GM21576 (cell line): Measurements from ENCODE around the gene MMRN2.
"Not testable (repeated sequence)": the region's sequence is repeated elsewhere in the genome, so short reads cannot be mapped to it uniquely, and the experiment has no call there.

ENCODE experiments used
- ATAC-seq: cut with Tn5 transposase; IDR thresholded peaks from one replicate; pipeline ENCODE4 v1.9.1; 2021; ENCODE audit warnings: mild to moderate bottlenecking, moderate library complexity; ENCODE audit not compliant: unreplicated experiment

MMRN2 gene, protein sequence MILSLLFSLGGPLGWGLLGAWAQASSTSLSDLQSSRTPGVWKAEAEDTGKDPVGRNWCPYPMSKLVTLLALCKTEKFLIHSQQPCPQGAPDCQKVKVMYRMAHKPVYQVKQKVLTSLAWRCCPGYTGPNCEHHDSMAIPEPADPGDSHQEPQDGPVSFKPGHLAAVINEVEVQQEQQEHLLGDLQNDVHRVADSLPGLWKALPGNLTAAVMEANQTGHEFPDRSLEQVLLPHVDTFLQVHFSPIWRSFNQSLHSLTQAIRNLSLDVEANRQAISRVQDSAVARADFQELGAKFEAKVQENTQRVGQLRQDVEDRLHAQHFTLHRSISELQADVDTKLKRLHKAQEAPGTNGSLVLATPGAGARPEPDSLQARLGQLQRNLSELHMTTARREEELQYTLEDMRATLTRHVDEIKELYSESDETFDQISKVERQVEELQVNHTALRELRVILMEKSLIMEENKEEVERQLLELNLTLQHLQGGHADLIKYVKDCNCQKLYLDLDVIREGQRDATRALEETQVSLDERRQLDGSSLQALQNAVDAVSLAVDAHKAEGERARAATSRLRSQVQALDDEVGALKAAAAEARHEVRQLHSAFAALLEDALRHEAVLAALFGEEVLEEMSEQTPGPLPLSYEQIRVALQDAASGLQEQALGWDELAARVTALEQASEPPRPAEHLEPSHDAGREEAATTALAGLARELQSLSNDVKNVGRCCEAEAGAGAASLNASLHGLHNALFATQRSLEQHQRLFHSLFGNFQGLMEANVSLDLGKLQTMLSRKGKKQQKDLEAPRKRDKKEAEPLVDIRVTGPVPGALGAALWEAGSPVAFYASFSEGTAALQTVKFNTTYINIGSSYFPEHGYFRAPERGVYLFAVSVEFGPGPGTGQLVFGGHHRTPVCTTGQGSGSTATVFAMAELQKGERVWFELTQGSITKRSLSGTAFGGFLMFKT

DNA sequence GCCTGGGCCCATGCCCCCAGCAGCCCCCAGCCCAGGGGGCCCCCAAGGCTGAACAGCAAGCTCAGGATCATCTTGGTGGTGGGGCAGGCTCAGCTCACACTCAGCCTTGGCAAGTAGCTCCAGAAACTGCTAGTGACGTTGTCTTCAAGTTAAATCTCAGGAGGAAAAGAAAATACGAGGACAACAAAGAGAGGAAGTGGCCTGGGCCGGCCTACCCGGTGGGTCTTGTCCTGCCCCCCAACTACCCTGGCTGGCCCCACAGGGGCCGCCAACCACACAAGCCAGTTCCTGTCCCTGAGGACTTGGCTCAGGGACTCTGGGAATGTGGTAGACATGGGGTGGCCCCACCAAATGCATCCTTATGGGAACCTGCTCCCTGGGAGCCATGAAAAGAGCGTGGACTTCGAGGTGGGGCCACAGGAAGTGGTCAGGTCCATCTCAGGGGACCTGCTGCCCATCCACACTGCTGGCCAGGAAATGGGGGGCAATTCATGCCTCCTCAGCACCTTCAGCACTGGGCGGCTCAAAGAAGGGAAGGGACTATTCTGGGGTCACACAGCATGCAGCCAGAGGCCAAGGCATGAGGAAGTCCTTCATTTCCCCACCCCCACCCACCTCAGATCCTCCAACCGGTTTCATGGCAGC lies at the start of gene MMRN2:
TSS of gene MMRN2 (minus strand) at position 145 of the 645 bp plus-strand sequence. CDS start at position 71, 74 bp downstream.
- no peak for ATAC-seq

DNA sequence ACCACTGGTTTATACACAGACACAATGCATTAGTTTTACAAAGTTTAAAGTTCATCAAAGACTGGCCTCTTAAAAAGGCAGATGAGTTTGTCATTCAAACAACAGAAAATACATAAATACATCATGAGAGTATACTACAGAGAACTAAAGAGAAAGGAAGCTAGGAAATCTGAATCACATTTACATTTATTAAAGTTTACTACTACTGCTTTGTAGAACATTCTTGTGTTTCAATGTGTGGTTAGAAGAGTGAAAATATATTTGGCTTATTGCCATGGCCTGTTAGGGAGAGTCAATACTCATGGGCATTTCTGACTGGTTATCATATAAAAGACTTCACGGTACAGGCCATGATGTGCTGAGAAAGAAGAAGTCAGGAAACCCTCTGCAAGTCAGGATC lies 49.7 kb upstream of the MMRN2 start:
- ATAC-seq, result not testable (repeated sequence)

DNA sequence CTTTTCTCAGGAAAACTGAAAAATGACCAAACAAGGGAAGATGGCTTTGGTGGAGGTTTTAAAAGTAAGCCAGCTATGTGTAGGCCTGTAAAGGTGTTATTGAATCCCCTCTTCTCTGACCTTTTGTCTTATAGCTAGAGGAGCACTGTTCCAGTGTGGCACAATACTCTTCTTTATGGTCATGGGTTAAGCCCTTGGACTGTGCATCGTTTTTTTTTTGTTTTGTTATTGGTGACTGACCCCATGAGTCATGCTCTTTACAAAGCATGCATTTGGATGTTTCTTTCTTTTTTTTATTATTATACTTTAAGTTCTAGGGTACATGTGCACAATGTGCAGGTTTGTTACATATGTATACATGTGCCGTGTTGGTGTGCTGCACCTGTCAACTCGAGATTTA lies 43.1 kb upstream of the MMRN2 start:
- no peak for ATAC-seq

DNA sequence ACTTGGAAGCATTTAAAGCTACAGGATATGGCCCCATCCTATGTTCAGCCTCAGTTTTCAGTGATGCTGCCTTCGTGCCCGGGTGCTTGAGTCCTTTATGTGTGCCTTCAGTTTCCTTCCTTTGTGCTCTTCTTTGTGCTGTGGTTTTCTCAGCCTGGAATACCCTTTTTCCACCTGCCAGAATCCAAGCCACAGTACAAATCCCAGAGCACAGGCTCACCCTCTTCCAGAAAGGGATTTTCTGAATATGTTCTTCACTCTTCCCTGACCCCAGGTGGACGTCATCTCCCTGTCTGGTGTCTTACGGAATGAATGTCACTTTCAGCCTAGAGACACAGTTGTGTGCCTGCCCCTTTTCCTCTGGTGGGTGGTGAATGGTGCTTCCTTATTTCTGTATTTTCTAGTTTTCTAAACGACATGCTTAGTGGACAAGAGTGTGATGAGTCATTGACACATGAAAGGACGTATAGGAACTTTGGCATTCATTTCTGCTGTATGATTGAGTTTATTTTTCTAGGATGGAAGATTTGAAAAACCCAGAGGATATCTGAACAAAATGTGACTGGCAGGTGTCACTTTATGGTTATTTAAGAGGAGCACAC lies 42.5 kb upstream of the MMRN2 start:
- ATAC-seq, result not testable (repeated sequence)

DNA sequence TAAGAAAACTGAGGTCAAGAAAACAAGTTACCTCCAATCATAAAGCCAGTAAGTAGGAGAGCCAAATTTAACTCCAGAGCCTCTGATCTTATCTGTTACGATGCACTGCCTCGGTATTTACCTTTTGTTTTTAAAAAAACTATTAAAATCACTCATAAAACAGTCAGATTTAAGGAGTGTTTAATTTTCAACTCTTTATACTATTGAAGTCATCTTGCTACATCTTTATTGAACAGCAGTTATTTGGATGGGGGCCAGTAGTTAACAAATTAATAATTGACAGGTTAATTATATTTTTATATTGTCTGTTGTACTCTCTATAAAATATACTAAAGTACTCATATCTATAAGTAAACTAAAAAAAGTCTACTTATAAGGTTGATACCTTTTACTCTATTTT lies 35.5 kb upstream of the MMRN2 start:
- ATAC-seq, result no peak

DNA sequence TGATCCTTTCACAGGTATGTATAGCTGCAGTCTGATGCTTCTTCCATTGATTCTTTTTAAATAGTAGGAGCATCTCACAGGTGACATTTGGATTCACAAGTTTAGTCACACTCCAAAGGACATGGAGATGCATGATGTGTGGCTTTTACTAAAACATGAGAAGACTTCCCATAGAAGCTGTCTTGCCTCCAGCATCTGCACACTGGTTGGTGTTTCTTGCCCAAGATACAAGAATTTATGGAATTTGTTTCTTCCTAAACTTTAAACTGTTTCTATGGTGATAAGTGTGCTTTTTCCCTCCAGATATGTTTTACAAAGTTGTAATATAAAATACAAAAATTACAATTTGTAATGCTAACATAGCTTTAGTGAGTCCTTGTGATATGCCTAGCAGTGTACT lies 35.0 kb upstream of the MMRN2 start:
- ATAC-seq, result no peak

DNA sequence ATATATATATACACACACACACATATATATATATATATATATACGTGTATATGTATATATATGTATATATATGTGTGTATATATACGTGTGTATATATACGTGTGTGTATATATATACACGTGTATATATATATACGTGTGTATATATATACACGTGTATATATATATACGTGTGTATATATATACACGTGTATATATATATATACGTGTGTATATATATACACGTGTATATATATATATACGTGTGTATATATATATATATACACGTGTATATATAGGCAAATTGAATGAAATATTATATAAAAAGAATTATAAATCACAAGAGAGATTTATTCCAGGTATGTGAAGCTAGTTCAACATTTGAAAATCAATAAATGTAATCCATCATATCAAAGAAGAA lies 33.9 kb upstream of the MMRN2 start:
- not testable (repeated sequence) for ATAC-seq

DNA sequence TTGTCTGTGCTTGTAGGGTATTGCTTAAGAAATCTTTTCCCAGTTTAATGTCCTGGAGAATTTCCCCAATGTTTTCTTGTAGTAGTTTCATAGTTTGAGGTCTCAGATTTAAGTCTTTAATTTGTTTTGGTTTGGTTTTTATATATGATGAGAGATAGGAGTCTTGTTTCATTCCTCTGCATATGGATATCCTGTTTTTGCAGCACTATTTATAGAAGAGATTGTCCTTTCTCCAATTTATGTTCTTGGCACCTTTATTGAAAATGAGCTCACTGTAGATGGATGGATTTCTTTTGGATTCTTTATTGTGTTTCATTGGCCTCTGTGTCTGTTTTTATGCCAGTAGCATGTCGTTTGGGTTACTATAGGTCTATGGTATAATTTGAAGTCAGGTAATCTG lies 31.1 kb upstream of the MMRN2 start:
- no peak for ATAC-seq

DNA sequence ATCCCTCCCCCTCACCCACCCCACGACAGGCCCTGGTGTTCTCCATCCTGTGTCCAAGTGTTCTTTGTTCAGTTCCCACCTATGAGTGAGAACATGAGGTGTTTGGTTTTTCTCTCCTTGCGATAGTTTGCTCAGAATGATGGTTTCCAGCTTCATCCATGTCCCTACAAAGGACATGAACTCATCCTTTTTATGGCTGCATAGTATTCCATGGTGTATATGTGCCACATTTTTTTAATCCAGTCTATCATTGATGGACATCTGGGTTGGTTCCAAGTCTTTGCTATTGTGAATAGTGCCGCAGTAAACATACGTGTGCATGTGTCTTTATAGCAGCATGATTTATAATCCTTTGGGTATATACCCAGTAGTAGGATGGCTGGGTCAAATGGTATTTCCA lies 27.1 kb upstream of the MMRN2 start:
- ATAC-seq, result not testable (repeated sequence)

DNA sequence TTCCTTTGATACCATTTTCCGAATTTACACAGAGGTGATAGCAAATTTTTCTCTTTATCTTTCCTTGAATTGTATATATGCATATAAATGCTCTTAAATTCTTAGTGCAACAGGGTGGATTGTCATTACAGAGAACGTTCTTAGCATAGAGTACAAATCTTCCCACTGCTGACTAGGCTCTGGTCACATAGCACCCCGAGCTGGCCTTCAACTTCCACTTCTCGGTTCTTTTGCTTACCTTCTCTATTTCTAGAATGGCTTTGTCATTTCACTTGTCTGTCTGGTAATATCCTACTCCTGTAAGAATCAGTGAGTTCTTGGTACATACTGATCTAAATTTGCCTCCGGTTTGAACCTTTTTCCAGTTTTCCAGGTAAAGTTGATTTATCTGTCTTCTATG lies 24.3 kb upstream of the MMRN2 start:
- no peak for ATAC-seq

DNA sequence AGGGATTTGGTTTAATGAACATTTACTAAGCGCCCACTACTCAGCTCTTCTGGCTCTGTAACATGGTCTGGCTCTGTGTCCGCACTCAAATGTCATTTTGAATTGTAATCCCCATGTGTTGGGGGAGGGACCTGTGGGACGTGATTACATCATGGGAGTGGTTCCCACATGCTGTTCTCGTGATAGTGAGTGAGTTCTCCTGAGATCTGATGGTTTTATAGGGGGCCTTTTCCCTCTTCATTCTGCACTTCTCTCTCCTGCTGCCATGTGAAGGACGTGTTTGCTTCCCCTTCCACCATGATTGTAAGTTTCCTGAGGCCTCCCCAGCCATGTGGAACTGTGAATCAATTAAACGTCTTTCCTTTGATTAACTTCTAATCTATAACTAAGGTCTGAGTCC lies 23.6 kb upstream of the MMRN2 start:
- ATAC-seq, result not testable (repeated sequence)

DNA sequence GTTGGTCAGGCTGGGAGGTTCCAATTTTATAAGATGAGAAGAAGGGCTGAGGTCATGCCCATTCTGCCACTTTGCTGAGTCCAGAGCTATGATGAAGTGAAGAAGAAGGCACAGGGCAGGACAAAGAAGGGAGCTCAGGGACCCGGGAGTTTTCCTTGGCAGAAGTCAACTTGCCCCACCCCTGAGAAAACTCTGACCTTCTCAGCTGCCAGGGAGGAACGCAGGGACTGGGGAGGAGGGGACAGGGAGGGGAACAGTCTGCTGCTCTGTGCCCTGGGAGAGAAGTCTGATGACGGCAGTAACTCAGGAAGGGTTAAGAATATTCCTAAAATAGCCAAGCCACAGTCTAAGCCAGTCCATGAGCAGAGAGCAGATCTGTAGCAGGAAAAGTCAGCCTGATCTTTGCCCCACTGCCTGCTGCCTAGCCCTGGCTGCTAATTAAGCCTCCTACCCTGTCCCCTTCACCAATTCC lies 22.6 kb upstream of the MMRN2 start:
- ATAC-seq, result no peak

DNA sequence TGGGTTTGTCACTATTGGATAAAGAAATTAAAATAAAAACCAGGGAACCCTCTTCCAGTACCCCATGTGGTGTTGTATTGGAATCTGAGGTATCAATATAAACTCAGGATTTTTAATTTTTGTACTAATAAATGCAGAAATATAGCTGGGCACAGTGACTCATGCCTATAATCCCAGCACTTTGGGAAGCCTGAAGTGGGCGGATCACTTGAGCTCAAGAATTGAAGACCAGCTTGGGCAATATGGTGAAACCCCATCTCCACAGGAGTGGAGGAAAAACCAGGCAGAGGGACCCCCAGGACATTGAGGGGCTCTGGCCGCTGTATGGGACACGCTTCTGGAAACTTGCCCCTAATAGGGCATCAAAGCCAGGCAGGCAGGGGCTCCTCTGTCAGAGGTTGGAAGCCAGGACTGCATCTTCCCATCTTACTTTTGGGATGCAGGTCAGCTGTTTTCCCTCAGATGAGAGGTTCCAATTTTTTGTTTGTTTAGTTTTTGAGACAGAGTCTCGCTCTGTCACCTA lies 21.9 kb upstream of the MMRN2 start:
- no peak for ATAC-seq

DNA sequence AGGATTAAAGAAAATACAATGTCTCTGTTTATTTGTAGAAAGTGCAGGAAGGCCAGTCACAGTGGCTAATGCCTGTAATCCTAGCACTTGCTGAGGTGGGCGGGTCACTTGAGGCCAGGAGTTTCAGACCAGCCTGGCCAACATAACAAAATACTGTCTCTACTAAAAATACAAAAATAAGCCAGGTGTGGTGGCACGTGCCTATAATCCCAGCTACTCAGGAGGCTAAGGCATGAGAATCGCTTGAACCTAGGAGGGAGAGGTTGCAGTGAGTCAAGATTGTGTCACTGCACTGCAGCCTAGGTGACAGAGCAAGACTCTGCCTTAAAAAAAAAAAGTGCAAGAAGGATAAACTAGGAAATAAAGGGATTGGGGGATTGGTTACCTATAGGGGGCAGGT lies 21.0 kb upstream of the MMRN2 start:
- not testable (repeated sequence) for ATAC-seq

DNA sequence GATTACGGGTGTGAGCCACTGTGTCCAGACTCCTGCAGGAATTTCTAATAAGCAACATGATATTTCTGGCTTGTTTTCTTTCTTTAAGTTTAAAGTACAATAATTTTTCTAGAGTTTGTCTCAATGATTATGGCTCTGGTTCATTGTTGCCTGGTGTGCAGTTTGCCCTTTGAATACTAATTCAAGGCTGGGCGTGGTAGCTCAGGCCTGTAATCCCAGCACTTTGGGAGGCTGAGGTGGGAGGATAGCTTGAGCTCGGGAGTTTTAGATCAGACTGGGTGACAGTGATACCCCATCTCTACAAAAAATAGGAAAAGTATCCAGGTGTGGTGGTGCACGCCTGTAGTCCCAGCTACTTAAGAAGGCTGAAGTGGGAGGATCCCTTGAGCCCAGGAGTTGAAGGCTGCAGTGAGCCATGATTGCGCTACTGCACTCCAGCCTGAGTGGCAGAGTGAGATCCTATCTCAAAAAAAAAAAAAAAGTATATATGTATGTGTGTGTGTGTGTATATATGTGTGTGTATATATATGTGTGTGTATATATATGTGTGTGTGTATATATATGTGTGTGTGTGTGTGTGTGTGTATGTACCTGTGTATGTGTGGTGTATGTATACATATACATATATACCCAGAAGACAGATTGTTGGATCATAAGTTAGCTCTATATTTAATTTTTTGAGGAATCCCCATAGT lies 19.1 kb upstream of the MMRN2 start:
- no peak for ATAC-seq

DNA sequence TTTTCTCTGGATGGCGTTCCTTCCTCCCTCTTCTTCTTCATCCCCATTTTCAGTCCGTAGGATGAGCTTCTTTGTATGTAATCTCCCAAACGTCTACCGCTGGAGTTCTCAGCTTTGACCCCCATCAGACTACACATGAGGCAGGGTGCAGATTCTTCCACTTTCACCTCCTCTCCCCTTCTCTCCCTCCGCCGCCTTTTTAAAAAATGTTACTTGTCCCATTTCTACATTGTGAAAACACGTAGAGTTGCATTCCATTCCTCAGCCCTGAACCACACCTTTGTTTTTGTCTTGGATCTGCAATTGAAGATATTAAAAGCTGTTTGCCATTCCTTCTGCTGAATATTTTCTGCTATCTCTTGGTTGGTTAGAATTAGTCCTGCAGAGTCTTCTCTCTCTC lies 17.1 kb upstream of the MMRN2 start:
- no peak for ATAC-seq

DNA sequence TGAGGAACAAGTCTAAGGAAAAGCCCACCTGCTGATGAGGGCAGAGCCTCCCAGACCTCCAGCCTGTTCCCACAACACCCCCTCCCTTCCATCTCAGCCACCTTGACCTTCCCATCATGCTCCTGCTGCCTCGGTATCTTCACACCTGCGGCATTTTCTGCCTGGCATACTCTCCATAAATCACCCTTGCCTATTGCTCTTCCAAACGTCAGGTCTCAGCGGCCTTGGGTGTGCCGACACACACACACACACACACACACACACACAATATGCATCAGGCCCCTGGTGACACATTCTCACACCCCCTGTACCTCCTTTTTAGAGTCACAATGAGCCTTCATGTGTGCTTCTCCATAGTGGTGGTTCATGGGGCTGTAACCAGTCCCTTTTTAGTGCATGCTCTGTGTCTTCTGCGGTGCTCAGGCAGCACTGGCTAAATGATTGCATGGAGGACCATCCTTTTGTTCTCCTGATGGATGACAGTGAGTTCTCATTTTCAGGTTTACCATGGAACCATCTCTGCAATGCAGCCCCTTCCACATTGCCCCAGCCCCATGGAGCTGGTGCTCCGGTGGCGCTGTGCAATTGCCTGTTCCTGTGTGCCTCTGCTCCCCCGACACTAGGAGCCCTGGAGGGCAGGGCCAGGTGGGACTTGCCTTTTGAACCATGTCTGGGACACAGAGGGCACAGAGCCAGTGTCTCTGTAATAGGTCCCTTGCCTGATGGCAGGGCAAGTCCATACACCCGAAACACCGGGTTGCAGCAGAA lies 15.4 kb upstream of the MMRN2 start:
- ATAC-seq, result no peak

DNA sequence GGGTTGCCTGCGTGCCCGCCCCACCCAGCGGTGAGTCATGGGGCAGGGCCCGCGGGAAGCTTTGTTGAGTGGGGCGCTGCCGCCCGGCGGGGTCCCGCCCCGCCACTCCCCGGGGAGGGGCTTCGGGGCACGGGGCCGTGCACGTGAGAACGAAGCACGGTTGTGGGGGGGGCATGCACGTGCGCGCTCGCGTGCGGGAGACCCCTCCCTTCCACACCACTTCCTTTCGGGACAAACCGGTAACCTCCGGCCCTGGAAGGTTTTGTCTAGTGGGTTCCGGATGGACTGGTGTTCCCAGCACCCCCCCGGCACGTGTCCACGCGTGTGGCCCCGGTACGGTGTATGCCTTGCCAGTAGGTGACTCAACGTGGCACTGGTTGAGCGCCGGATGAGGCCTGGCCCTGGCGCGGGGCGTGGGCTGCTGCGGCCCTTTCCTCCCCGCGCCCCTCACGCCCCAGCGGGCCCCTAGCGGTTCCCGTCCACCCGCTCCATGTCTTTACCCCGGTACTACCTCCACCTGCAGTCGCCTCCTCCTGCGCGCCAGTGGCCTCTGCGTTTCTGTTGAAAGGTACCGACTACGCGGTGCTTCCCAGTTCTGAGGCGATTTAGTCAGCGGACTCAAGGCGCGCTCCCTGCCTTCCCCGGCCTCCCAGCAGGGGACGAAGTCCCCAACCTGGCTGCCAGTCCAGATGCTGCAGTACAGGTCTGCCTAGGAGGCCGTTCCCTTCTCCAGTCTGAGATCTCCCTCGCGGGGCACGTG lies 14.0 kb upstream of the MMRN2 start:
- ATAC-seq, result peak; percentile 76

DNA sequence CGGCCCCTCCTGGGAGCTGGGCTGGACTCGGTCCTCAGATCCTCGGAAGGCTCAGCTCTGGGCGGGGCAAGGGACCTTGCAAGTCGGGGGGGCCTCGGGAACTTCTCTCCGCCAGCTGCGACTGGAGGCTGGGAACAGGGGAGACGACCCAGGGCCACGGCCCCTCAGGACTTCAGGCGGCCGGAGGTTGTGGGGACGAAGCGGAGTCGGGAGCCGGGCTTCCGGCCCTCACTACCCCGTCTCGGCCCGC lies 13.5 kb upstream of the MMRN2 start:
- no peak for ATAC-seq
